Measurements from ENCODE around the gene MBP. TPM values are rescaled to one million over a fixed set of nuclear protein-coding genes. Genes with fewer than 3 reads are reported as not detected.

MBP gene
- total and polyA plus RNA-seq, 2 experiments from 2014 or later: 18.4 to 22.9 TPM

GRCh38 chr18:77116201-77117080, 16.1 kb downstream of the MBP start (continued):
- TF ChIP-seq ZNF462 (CRISPR knock-in tag; IDR thresholded peaks at IDR 0.05): no peak
- TF ChIP-seq CREB1 (CRISPR knock-in tag; IDR thresholded peaks at IDR 0.05; ENCODE audit: low read depth): no peak
- no peak for TF ChIP-seq ZNF331 (CRISPR knock-in tag; IDR thresholded peaks at IDR 0.05; ENCODE audit: low read depth)
- TF ChIP-seq EZH2 (IDR thresholded peaks at IDR 0.05; ENCODE audit: low read depth, unreplicated experiment): no peak

GRCh38 chr18:77115192-77115953, 17.2 kb downstream of the MBP start:
- no peak overlapping the region for H2AFZ ChIP-seq
- H3K27me3 ChIP-seq (ENCODE audit: insufficient read depth): no peaks in the 10 kb centered on the region
- peaks cover 17% of the 10 kb centered on the region for H3K4me1 ChIP-seq (ENCODE audit: insufficient read depth)
- Mint-ChIP-seq H3K9me3 (no peaks in the 10 kb centered on the region; the same call in 2 of the 3 replicates), H3K4me1 (peaks cover 46% of the 10 kb centered on the region), H3K36me3 (ENCODE audit: low read depth) (peaks cover 6% of the 10 kb centered on the region; the same call in 2 of the 3 replicates), H3K27me3 (ENCODE audit: insufficient read depth, low read depth, poor library complexity) (peaks cover 6% of the 10 kb centered on the region), H3K4me3 (no peak overlapping the region), H3K27ac (no peak overlapping the region)
- H3K9me2 ChIP-seq (ENCODE audit: insufficient read depth): no peaks in the 10 kb centered on the region
- no peaks in the 10 kb centered on the region; the same call in 1 of the 2 replicates for H4K20me1 ChIP-seq (replicated peaks; ENCODE audit: insufficient read depth)
- ATAC-seq: no peak
- peaks cover 6% of the 10 kb centered on the region; the same call in 1 of the 2 replicates for H3K79me2 ChIP-seq (replicated peaks; ENCODE audit: insufficient read depth)
- H3F3A ChIP-seq (replicated peaks; ENCODE audit: low read depth): no peaks in the 10 kb centered on the region
- no peak overlapping the region for H3K27ac ChIP-seq (ENCODE audit: low read depth)
- H3K4me3 ChIP-seq: no peak overlapping the region
- no peaks in the 10 kb centered on the region for H3K36me3 ChIP-seq (ENCODE audit: insufficient read depth)
- DNase-seq (ENCODE audit: low spot score): no peak
- H3K4me2 ChIP-seq: no peak overlapping the region
- TF ChIP-seq REST (IDR thresholded peaks at IDR 0.05; ENCODE audit: unreplicated experiment) (no peak), POLR2AphosphoS5 (IDR thresholded peaks at IDR 0.05; ENCODE audit: low read depth) (no peak)

Data from GM23338 (cell line).